Subcutaneous adipose tissue (tissue), 4 donors: ENCODE results near the gene AGMO. TPM values are rescaled to one million over a fixed set of nuclear protein-coding genes. Genes with fewer than 3 reads are reported as not detected.

Source experiments
- total RNA-seq, 4 donors: library from RNA; depleted of rRNA; stranded (reverse); fragments of >200 nt; gene quantifications; one replicate each; pipeline ENCODE4 v1.1.0, GENCODE V29; 2016
- TF ChIP-seq, protein P1 (sequence below): fragments of 450-650 bp; IDR thresholded peaks from one replicate; pipeline ENCODE4 v1.5.1; 2016; ENCODE audit warnings: low read depth, mild to moderate bottlenecking, control low read depth, antibody characterized with exemption, moderate library complexity

The AGMO gene
- total RNA-seq, 4 donors from 2014 or later, result 2.4 to 28.6 (median 10.2) TPM

DNA sequence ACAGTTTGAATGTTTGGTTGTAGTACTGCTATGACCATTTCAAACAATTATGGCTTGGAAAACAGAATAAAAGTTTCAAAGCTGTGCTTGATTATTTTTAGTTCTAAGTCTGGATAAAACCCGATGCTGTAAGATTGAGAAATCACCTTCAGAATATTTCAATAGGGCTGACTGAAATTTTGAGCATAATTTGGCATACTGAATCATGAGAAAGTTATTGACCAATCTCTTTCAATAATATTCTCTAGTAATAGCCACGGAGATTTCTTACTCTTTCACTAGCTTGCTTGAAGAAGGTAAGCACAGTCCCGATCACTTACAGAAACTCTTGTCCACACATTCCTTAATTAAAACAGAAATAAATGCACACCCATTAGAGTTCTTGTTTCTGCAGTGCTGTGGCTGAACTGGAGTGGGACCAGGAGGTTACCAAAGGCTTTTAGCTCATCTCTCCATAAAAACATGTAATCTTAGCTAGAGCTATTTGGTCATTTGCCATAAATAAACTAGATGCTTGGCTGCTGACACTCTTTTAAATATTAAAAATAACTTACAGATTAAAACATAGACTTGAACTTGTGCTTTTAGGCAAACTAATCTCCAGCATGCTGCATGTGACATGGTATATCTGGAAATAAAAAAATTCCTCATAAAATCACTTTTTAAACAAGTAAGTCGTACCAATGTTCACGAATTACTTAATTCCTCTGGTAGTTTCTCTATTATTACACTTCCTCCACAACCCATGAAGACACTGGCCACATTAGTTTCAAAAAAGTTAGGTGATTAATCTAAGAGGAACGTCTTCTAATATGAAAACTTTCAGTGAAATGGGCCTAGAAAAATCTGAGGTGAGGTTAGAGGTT lies 97.8 kb downstream of the AGMO start:
- TF ChIP-seq, protein P1, sequence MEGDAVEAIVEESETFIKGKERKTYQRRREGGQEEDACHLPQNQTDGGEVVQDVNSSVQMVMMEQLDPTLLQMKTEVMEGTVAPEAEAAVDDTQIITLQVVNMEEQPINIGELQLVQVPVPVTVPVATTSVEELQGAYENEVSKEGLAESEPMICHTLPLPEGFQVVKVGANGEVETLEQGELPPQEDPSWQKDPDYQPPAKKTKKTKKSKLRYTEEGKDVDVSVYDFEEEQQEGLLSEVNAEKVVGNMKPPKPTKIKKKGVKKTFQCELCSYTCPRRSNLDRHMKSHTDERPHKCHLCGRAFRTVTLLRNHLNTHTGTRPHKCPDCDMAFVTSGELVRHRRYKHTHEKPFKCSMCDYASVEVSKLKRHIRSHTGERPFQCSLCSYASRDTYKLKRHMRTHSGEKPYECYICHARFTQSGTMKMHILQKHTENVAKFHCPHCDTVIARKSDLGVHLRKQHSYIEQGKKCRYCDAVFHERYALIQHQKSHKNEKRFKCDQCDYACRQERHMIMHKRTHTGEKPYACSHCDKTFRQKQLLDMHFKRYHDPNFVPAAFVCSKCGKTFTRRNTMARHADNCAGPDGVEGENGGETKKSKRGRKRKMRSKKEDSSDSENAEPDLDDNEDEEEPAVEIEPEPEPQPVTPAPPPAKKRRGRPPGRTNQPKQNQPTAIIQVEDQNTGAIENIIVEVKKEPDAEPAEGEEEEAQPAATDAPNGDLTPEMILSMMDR, result no peak

DNA sequence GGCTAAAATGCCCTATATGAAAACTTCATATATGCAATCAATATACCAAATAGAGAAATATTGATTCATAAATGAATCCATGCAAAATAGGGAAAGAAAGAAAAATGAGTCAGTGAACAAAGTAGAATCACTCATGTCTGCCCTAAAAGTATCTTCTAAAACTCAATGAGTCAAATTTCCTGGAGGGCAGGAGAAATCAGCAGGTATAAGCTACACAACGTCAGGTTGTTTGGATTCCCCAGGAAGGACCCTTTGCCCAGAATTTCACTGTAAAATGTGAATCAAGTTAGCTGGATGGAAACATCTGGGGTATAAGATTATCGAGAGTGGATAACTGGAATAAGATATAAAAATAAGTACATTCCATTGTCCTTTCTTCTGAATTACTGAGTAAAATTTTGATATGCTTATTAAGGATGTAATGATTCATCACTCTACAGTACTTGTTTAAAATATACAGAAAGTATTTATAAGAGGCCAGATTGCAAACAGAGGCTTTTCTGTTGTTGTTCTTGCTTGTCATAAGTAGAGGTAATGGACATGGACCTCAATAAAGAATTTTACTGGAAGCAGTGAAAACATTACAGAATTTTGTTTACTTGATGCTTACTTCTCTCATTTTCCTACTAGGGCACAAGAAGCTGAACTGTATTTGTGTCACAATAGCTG lies 99.0 kb downstream of the AGMO start:
- TF ChIP-seq, protein P1, result no peak

DNA sequence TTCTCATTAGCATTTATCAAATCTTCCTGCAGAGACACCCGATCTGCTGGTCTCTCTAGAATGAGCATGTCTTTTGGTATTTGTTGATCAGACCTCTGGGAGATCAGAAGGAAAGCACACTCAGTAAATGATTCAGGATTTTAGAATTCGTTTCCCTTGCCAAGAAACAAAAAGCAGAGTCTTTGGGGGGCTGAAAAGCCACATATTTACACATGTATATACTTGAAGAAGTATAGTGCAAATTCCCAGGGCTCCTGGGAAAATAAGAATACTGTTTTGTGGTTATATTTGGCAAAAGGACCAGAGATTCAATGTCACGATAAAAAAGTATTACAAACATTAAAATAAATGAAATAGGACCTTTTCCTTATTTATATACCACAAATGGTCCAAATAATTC lies 100.2 kb downstream of the AGMO start:
- TF ChIP-seq, protein P1, result no peak

DNA sequence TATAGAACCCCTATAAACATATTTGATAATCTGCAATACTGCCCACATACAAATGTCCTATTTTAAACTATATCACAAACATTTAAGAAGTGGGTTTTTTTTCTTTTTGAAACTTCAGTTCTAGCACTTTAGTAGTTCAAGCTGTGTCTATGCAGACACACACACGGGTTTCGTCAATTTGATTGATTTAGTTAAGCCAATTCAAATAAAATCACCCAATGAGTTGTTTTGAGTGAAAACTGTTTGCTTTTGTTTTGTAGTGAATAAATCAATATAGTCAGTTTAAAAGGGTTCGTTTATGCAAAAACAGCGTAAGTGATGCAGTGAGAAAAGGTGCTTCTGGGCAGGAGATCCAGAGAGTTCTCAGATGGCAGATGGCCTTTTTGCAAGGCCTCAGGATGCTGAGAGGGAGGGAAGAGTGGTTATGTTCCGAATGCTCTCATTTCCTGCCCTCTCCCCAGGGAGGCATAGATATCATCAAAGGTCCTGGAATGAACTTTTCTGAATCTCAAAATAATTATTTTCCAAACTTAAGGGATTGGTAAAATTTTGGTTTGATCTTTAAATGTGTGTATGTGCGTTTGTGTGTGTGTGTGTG lies 102.7 kb downstream of the AGMO start:
- TF ChIP-seq, protein P1, result no peak

DNA sequence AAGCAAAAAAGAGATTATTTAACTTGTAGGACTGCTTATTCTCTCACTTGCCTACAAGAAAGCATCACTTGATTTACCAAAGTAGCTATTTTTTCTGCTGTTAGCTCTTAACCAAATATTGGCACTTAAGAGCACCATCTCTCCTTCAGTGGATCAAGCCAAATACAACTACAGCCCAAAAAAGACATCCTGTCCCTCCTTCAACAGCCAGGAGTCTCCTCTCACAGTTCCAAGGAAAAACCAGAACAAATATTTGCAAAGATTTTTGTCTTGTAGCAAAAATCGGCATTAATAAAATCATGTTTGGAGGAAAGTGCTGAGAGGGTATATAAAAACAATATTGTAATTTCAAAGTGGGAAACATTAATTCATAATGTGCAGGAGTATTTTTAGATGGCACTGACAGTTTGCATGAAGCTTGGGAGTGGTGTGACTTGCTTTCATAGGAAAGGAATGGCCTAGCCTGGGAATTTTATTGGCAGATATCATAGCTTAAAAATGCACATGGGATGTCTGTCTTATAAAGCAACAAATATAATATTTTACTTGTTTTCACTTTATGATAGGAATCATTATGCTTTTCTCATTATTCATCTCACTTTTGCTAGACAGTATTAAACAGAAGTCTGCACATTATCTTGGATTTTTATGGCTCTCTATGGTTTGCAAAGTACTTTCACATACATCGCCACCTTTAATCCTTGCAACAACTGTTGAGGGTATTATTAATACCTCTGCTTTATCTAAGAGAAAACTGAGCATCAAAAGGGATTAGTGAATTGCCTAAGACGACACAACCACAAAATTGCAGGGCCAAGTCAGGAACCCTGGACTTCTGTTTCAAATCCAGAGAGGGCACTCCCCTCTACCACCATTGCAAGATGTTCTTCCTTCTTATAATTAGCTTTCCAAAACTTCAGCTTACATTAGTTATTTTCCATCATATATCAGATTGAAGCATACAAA lies 103.5 kb downstream of the AGMO start:
- TF ChIP-seq, protein P1, result no peak

DNA sequence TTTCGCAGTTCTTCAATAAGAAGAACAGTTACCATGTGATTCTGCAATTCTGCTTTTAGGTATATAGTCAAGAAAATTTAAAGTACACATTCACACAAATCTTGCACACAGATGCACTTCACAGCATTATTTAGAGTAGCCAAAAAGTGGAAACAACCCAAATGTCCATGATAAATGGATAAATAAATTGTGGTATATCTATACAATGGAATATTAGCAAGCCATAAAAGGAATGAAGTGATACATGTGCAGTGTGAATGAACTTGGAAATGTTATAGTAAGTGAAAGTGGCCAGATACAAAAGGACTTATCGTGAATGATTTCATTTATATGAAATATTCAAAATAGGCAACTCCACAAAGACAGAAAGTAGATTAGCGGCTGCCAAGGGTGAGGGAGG lies 109.1 kb downstream of the AGMO start:
- TF ChIP-seq, protein P1, result no peak
